Right atrium auricular region (tissue), 2 donors: Measurements from ENCODE around the gene HECTD1. TPM values are rescaled to one million over a fixed set of nuclear protein-coding genes. Genes with fewer than 3 reads are reported as not detected.
"Not testable (repeated sequence)": the region's sequence is repeated elsewhere in the genome, so short reads cannot be mapped to it uniquely, and the experiment has no call there.

Source experiments
- DNase-seq: peaks from one replicate; pipeline ENCODE4 v3.0.0-alpha.2; 2019; ENCODE audit warnings: low spot score
- H3K27ac ChIP-seq, 2 donors: fragments of 200-600 bp; sonication (generic); 1 replicate in 1 of 2; 2 replicates in 1 of 2; pipeline ENCODE4 v1.5.1; 2016 to 2019
- H3K27me3 ChIP-seq, 2 donors: fragments of 200-600 bp; sonication (generic); one replicate each; pipeline versions ENCODE4 v1.5.1 to v1.6.0; 2017 to 2019
- H3K36me3 ChIP-seq: fragments of 200-600 bp; sonication (generic); one replicate; pipeline ENCODE4 v1.5.1; 2016
- H3K4me1 ChIP-seq, 2 donors: fragments of 200-600 bp; sonication (generic); one replicate each; pipeline versions ENCODE4 v1.5.1 to v1.6.0; 2017 to 2019
- H3K4me3 ChIP-seq, 2 donors: fragments of 200-600 bp; sonication (generic); 1 replicate in 1 of 2; 2 replicates in 1 of 2; pipeline ENCODE4 v1.5.1; 2017 to 2019; ENCODE audit warnings: mild to moderate bottlenecking in 1 of 2, moderate library complexity in 1 of 2
- H3K9me3 ChIP-seq, 2 donors: fragments of 200-600 bp; sonication (generic); one replicate each; pipeline ENCODE4 v1.5.1; 2019
- total RNA-seq, 2 donors: library from RNA; depleted of rRNA; stranded (reverse); fragments of >200 nt; gene quantifications; one replicate each; pipeline ENCODE4 v1.1.0, GENCODE V29; 2016
- TF ChIP-seq, protein P1 (sequence below), 2 donors: fragments of 200-600 bp; sonication (generic); IDR thresholded peaks; one replicate each; pipeline ENCODE4 v1.5.1; 2019; ENCODE audit warnings: antibody characterized with exemption in 2 of 2

HECTD1 gene
- total RNA-seq, 2 donors from 2014 or later: 130 to 145 TPM

DNA sequence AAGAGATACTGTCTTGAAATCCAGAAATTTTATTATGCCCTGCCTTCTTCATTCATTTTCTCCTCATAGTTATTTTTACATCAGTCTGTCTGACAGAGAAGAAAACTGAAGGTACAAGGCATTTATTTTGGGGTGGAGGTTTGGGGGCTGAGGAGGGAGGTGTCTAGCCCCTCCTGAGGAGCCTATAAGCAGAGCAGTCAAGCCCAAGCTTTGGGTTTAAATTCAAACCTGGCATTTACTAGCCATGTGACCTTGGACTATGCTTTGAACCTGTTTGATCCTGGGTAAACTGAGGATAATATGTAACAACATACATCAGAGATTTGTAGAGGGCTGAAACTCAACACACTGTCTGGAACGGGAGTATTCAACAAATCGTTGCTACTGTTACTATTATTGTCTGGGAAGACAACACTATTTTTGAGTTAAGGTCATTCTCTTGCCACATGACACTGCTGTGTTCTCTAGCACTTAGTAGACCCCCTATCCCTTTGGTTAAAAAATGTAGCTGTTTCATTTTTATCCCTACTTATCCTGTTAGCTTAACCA is 115.4 kb downstream of the HECTD1 start:
- TF ChIP-seq, protein P1, sequence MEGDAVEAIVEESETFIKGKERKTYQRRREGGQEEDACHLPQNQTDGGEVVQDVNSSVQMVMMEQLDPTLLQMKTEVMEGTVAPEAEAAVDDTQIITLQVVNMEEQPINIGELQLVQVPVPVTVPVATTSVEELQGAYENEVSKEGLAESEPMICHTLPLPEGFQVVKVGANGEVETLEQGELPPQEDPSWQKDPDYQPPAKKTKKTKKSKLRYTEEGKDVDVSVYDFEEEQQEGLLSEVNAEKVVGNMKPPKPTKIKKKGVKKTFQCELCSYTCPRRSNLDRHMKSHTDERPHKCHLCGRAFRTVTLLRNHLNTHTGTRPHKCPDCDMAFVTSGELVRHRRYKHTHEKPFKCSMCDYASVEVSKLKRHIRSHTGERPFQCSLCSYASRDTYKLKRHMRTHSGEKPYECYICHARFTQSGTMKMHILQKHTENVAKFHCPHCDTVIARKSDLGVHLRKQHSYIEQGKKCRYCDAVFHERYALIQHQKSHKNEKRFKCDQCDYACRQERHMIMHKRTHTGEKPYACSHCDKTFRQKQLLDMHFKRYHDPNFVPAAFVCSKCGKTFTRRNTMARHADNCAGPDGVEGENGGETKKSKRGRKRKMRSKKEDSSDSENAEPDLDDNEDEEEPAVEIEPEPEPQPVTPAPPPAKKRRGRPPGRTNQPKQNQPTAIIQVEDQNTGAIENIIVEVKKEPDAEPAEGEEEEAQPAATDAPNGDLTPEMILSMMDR (IDR thresholded peaks at IDR 0.05): no peak
- H3K9me3 ChIP-seq: no peaks in the 10 kb centered on the region
- no peak overlapping the region for H3K4me3 ChIP-seq
- no peak overlapping the region for H3K27ac ChIP-seq
- DNase-seq: no peak
- peaks cover 4% of the 10 kb centered on the region for H3K36me3 ChIP-seq
- peaks cover 0 to 21% of the 10 kb centered on the region in 2 donors for H3K4me1 ChIP-seq
- H3K27me3 ChIP-seq: no peaks in the 10 kb centered on the region

GRCh38 chr14:31090883-31091764 is 116.5 kb downstream of the HECTD1 start:
- Histone ChIP-seq H3K9me3 (no peaks in the 10 kb centered on the region), H3K27ac (peak overlapping the region; percentile 57 to 77), H3K4me1 (peaks cover 0 to 21% of the 10 kb centered on the region in 2 donors), H3K27me3 (no peaks in the 10 kb centered on the region), H3K36me3 (no peaks in the 10 kb centered on the region), H3K4me3 (no peak overlapping the region)
- peak; percentile 77 for DNase-seq
- TF ChIP-seq, protein P1 (IDR thresholded peaks at IDR 0.05): no peak

GRCh38 chr14:31086466-31086865 is 121.1 kb downstream of the HECTD1 start:
- not testable (repeated sequence) for H3K4me3 ChIP-seq, H3K27me3 ChIP-seq, H3K27ac ChIP-seq, H3K36me3 ChIP-seq, DNase-seq, H3K9me3 ChIP-seq
- peaks cover 0 to 16% of the 10 kb centered on the region in 2 donors for H3K4me1 ChIP-seq

DNA sequence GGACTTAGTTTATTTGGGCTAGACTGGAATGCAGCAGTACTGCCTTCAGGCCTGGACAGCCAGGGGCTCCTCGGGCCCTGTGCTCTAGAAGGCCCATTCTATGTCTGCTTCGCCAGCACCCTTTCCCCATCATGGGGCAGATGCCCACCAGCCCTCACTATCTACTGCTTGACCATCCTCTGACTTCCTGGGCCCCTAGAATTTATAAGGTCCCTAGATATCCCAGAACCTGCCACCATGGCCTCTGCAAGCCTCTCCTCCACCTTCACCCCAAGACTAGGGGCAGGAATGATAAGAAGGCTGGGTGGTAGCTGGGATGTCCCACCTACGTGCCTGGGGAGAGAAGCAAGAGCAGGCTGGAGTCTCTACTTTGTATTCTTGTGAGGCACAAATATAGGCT is 122.6 kb downstream of the HECTD1 start:
- H3K27me3 ChIP-seq: no peaks in the 10 kb centered on the region
- no peak overlapping the region for H3K4me3 ChIP-seq
- TF ChIP-seq, protein P1 (IDR thresholded peaks at IDR 0.05): no peak
- no peak overlapping the region for H3K27ac ChIP-seq
- DNase-seq: peak; percentile 21
- H3K4me1 ChIP-seq: peaks cover 0 to 2% of the 10 kb centered on the region in 2 donors
- peaks cover 6% of the 10 kb centered on the region for H3K36me3 ChIP-seq
- H3K9me3 ChIP-seq: no peaks in the 10 kb centered on the region

DNA sequence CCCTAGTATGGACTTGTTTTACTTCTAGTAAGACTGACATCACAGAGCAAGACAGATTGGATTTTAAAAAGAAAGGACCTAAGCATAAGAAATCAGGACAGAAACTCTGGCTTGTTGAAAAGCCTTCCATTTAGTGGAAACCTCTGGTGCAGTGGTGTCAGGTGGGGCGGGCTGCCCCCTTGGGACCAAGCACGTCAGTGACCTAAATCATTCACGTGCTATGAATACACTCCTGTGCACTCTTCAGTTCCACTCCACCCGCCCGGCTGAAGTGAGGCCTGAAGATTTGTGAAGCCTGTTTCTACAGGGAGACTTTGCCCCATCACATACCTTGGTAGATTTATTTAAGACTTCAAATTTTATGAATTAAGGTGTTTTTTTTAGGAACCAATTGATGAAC is 123.2 kb downstream of the HECTD1 start:
- TF ChIP-seq, protein P1 (IDR thresholded peaks at IDR 0.05): no peak
- Histone ChIP-seq H3K9me3 (no peaks in the 10 kb centered on the region), H3K27me3 (no peaks in the 10 kb centered on the region), H3K4me1 (no peaks in the 10 kb centered on the region), H3K27ac (no peak overlapping the region), H3K4me3 (no peak overlapping the region), H3K36me3 (peaks cover 6% of the 10 kb centered on the region)
- DNase-seq: peak; percentile 42

DNA sequence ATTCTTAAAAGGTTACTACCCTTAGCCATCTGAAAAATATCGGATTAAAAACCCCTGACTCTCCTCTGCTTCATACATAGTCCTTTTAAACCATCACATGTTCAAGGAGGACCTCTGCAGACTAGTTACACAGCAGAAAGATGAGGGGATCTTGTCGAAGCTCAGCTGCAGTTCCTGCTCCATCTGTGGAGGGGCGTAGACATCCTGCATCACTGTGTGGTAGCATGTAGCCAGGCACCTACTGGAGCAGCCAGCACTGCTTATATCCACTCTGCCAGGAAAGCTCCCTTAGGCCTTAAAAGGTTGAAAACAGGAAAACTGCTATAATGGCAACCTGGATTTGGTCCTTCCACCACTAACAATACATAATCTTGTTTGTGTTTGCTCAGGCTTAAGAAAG is 123.8 kb downstream of the HECTD1 start:
- Histone ChIP-seq H3K4me1 (no peaks in the 10 kb centered on the region), H3K4me3 (no peak overlapping the region), H3K36me3 (peaks cover 6% of the 10 kb centered on the region), H3K27ac (no peak overlapping the region), H3K9me3 (no peaks in the 10 kb centered on the region), H3K27me3 (no peaks in the 10 kb centered on the region)
- TF ChIP-seq, protein P1 (IDR thresholded peaks at IDR 0.05): no peak
- DNase-seq: no peak
